Omental fat pad (tissue), 4 donors: ENCODE results near the gene MRPL12. TPM values are rescaled to one million over a fixed set of nuclear protein-coding genes. Genes with fewer than 3 reads are reported as not detected.

Experiments
- ATAC-seq: fragments of 150-250 bp; one replicate; pipeline ENCODE4 v1.9.1; 2016; ENCODE audit warnings: mild to moderate bottlenecking, moderate library complexity; ENCODE audit not compliant: low FRiP score
- DNase-seq: peaks from one replicate; pipeline ENCODE4 v3.0.0-alpha.2; 2019; ENCODE audit warnings: low spot score
- CTCF ChIP-seq, 3 donors: fragments of 450-650 bp; IDR thresholded peaks; one replicate each; pipeline ENCODE4 v1.5.1; 2016 to 2017; ENCODE audit warnings: antibody characterized with exemption in 3 of 3, mild to moderate bottlenecking in 3 of 3, moderate library complexity in 2 of 3
- total RNA-seq, 4 donors: library from RNA; depleted of rRNA; stranded (reverse); fragments of >200 nt; gene quantifications; one replicate each; pipeline ENCODE4 v1.1.0, GENCODE V29; 2016

The MRPL12 gene
- total RNA-seq, 4 donors from 2014 or later: 31.4 to 55.8 (median 49.2) TPM

GRCh38 chr17:81707725-81708646, 4.8 kb downstream of the MRPL12 start:
- DNase-seq (no peak), ATAC-seq (no peak)
- TF ChIP-seq CTCF (IDR thresholded peaks at IDR 0.05): no peak

GRCh38 chr17:81708739-81709185, 5.6 kb downstream of the MRPL12 start:
- ATAC-seq: no peak
- no peak for TF ChIP-seq CTCF (IDR thresholded peaks at IDR 0.05)
- DNase-seq: no peak

- DNase-seq (no peak), ATAC-seq (no peak)
- no peak for TF ChIP-seq CTCF (IDR thresholded peaks at IDR 0.05)
Measured at GRCh38 chr17:81710514-81711308, 7.5 kb downstream of the MRPL12 start.

GRCh38 chr17:81711814-81712467, 8.8 kb downstream of the MRPL12 start, which contains the start of gene SLC25A10:
TSS of gene SLC25A10 (plus strand) at chr17:81712284. CDS start at chr17:81712427, 143 bp downstream.
- DNase-seq: no peak
- ATAC-seq: peak; percentile 74
- no peak for TF ChIP-seq CTCF (IDR thresholded peaks at IDR 0.05)

- ATAC-seq (peak; percentile 21), DNase-seq (no peak)
- TF ChIP-seq CTCF (IDR thresholded peaks at IDR 0.05): no peak
Measured at GRCh38 chr17:81712468-81713003, 9.4 kb downstream of the MRPL12 start.

GRCh38 chr17:81713004-81713555, 9.9 kb downstream of the MRPL12 start:
- no peak for TF ChIP-seq CTCF (IDR thresholded peaks at IDR 0.05)
- DNase-seq: no peak
- no peak for ATAC-seq
